ENCODE results near the gene ZNF175.

Gene ZNF175

DNA sequence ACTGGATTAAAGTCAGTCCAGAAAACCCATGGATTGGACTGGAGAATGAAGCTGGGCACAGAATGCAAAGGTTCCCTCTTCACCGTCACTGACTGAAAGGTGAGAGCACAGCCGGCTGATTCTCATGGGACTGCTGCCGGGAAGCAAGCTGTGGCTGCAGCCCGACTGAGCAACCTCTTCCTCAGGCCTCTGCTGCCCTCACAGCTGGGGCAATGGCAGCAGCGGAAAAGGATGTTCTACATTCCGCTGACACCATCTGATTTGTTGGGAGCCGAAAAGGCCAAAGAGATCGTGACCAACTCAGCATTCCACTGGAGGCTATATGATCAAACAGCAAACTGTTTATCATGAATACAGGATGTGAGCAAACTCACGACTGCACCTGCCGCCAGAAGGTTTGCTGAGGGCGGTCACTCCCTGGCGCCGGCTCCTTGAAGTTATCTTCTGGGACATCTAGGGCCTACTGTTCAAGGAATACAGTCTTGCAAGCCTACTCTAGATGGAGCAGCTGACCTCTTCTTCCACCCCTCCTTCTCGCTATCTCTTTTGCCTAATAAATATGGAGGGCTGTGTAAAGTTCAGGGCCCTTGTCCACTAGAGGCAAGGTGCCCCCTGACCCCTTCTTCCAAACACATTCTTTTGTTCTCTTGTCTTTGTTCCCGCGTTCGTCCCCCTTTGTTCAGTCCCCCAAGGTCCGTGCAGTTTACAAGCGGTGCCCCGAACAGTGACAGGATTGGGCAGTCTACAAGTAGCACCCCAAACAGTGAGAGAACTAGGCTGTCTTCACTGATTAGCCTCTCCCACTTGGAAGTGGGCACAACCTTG, 20.0 kb upstream of the ZNF175 start:
- no peak for DNase-seq

GRCh38 chr19:51551673-51552432, 19.2 kb upstream of the ZNF175 start:
- no peak for DNase-seq

GRCh38 chr19:51552608-51552995, 18.5 kb upstream of the ZNF175 start:
- no peak for DNase-seq

DNA sequence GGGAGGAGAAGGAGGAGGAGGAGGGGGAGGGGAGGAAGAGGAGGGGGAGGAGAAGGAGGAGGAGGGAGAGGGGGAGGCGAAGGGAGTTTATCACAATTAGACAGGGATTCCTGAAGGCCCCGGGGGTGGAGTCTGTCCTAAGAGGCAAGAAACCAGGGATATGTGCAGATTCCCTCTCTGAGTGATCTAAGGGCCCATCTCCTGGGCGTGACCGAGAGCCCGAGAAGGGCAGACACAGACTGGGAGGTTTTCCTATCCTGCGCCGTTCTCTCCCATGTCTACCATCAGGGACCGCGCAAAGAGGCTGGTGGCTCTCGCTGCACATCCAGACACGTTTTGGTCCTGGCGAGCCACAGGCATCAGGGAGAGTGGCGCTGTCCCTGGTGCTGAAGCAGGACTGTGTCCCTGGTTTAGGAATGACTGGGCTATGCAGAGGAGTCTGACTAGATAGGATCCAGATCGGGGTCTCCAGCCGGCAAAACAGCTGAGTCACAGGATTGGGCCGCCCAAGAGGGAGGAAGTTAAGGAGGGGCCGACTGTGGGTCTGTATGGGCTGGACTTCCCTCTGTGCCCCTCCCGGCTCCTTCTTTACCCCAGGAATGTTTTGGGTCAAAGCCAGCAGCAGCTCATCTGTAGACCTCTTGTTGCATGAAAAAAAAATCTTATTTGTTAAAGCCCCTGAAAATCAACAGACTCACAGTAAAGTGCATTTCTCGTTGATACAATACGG, 17.9 kb upstream of the ZNF175 start:
- peak; percentile 72 to 74 for DNase-seq

DNA sequence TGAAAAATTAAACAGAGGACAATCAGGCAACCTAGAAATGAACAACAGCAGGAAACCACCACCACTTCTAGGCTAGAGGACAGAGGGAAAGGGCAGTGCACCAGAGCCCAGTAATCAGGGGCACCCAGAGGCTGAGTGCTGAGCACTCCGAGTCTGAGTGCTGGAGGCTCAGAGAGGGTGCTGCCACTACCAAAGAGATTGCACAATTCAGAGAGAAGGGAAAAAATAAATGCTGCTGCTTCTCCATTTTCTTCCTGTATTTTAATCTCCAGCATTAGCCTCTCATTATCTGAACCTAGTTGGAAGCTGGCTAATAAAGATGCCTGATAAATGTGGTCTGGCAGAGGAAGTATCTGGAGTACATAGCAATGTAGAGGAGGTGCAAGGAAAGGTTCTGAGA, 11.8 kb upstream of the ZNF175 start:
- no peak for DNase-seq

DNA sequence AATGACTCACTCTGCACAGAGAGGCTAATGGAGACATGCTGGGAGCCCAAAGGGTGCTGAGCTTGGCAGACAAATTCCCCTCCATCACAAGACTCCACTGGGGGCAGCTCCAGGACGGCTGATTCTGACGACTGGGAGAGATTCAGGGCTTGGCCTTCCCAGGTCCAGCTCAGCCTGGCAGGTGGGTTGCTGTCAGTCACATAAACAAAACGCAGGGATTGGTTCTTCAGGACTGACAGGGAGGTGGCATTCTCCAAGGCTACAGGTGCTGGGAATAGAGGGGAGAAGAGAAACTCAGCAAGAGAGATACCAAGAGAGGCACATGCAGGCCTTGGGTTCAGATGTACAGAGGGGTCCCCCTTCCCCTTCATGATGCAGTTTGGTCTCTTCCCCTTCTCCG, 10.7 kb upstream of the ZNF175 start:
- DNase-seq, result no peak

- no peak for DNase-seq
Observed at GRCh38 chr19:51564791-51565190, 6.3 kb upstream of the ZNF175 start.

- no peak for DNase-seq
Observed at GRCh38 chr19:51565583-51565982, 5.5 kb upstream of the ZNF175 start.

DNA sequence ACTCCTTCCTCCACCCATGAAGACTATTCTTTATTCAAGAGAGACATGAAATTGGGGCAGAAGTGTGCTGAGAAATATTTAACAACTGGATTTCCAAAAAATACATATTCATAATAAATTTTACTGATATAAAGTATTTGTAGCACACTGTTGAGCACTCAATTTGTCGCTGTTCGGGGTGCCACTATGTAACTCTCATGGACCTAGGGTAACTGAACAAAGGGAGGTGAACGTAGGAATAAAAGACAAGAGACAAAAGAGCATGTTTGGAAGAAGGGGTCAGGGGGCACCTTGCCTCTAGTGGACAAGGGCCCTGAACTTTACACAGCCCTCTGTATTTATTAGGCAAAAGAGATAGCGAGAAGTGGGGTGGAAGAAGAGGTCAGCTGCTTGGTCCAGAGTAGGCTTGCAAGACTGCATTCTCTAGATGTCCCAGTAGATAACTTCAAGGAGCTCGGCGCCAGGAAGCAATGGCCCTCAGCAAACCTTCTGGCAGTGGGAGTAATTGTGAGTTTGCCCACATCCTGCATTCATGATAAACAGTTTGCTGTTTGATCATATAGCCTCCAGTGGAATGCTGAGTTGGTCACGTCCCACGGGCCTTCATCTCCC, 4.5 kb upstream of the ZNF175 start:
- no peak for DNase-seq

GRCh38 chr19:51567583-51567982, 3.5 kb upstream of the ZNF175 start:
- DNase-seq, result no peak

GRCh38 chr19:51568456-51568855, 2.6 kb upstream of the ZNF175 start:
- no peak for DNase-seq

DNA sequence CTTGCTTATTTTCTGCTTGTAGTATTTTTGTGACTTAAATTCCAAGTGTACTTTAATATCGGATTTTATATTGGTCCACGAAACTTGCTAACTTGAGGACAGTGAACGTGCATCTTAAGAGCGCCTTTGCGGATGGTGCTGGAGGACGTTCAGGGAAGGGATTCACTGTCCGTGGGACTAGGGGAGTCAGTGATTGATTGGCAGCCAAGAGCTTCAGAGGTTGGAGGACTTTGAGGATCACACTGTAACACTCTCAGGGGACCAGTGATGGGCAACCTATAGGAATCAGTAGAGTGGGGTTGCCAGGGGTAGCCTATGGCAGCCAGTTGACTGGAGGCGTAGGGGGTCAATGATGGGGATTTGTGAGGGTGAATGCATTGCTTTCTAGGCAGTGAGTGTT, 516 bp downstream of the ZNF175 start:
- no peak for DNase-seq

DNA sequence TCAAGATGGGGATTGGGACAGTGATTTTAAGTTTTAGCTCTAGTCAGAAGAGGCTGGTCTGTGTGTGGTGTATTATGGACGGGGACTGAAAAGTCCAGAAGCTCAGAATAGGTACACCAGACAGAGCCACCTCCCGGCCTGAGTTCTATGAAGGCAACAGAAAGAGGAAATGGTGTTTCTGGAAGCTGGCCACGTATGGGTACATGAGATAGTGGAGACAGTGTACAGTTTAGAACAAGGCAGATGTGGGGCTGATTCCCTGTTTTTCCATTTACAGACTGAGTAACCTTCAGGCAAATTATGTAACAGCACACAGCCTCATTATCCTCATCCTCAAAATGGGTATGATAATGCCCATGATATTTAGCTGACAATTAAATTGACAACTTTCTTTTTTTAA, 1.3 kb downstream of the ZNF175 start:
- DNase-seq, result no peak

- no peak for DNase-seq
Observed at GRCh38 chr19:51572908-51573307, 1.8 kb downstream of the ZNF175 start.

- no peak for DNase-seq
Observed at GRCh38 chr19:51573331-51573730, 2.2 kb downstream of the ZNF175 start.

DNA sequence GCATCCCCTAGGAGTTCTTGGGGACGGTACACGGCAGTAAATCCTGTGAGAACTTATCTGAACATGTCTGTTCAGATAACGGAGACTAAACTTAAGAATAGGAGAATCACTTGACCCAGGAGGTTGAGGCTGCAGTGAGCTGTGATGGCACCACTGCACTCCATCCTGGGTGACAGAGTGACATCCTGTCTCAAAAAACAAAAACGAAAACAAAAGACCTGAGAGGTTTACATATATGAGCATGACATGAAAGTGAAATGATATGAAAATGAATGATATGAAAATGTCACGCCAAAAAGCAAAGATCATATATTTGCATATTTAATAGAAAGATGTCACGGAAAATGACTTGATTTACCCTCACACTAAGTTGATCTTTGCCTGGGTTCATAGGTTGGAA, 5.8 kb downstream of the ZNF175 start:
- no peak for DNase-seq

DNA sequence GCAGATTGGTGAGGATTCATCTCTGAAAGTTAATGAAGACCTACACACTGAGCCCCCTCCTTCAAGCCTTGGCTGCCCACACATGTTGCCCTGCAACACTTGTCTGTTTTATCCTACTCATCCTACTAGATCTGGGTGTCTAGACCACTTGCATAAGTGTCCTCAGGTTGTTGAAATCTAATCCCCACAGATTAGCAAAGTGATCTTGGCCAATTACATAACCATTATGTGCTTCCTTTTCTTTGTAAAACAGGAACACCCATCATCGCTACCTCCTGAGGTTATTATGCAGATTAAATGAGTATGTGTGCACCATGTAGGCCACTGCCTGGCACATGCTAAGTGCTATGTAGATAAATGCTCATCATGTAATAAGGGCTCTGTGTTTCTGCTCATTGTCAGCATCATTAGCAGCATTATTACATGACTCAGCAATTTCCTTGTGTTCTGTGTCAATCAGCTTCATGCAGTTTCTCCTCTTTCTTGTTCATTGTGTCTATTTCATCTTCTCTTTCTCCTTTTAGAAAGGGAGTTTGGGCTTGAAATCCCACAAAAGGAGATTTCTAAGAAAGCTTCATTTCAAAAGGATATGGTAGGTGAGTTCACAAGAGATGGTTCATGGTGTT, 15.1 kb downstream of the ZNF175 start:
- no peak for DNase-seq

DNA sequence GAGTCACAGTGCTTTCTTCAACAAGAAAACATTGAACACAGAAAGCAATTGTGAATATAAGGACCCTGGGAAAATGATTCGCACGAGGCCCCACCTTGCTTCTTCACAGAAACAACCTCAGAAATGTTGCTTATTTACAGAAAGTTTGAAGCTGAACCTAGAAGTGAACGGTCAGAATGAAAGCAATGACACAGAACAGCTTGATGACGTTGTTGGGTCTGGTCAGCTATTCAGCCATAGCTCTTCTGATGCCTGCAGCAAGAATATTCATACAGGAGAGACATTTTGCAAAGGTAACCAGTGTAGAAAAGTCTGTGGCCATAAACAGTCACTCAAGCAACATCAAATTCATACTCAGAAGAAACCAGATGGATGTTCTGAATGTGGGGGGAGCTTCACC, 15.7 kb downstream of the ZNF175 start:
- no peak for DNase-seq

DNA sequence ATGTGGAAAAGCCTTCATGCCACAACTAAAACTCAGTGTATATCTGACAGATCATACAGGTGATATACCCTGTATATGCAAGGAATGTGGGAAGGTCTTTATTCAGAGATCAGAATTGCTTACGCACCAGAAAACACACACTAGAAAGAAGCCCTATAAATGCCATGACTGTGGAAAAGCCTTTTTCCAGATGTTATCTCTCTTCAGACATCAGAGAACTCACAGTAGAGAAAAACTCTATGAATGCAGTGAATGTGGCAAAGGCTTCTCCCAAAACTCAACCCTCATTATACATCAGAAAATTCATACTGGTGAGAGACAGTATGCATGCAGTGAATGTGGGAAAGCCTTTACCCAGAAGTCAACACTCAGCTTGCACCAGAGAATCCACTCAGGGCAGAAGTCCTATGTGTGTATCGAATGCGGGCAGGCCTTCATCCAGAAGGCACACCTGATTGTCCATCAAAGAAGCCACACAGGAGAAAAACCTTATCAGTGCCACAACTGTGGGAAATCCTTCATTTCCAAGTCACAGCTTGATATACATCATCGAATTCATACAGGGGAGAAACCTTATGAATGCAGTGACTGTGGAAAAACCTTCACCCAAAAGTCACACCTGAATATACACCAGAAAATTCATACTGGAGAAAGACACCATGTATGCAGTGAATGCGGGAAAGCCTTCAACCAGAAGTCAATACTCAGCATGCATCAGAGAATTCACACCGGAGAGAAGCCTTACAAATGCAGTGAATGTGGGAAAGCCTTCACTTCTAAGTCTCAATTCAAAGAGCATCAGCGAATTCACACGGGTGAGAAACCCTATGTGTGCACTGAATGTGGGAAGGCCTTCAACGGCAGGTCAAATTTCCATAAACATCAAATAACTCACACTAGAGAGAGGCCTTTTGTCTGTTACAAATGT, 16.4 kb downstream of the ZNF175 start:
- DNase-seq, result no peak

- DNase-seq, result no peak
Observed at GRCh38 chr19:51589511-51589910, 18.4 kb downstream of the ZNF175 start.

DNA sequence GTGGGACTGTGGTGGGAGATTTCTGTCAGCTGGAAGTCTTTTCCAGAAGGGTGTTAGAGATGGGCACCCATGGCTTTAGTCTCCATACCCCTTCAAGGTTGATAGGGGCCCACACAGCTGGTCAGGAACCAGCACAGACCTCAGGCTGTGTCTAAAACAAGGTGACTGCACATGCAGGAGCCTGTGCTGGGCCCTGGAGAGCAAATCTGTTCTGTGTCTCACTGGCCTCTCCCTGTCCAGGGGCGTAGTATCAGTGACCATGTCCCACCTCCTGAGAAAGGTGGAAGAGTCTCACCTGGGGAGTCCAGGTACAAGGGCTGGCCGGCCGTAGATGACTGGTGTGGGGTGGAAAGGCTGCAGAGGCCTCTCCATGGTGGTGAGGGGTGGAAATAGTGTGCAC, 19.4 kb downstream of the ZNF175 start:
- DNase-seq, result no peak

DNA sequence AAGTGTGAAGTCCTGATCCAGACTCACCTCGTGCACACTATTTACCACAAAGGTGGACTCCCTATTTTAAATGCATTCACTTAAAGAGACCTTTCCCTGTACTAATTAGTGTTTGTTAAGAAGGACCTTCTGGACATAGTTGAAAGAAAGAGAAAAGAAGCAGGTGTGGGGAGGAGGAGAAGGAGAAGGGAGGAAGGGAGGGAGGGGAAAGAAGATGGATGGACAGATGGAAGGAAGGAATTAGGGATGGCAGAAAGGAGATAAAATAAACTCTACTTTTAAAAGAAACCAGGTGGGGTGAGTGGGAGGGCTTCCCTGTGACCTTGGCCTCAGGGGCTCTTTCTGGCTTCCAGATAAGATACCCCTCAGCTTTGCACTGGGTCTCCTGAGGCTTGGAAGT, 21.4 kb downstream of the ZNF175 start:
- DNase-seq, result no peak

Data from activated CD4-positive, alpha-beta T cell treated with anti-CD3 and anti-CD28 coated beads, Interleukin-2, amount 50 U/mL, for 48 hours (primary cell).